Suprapubic skin (tissue), 4 donors: ENCODE data around the gene LPIN2.

Experiments used
- EP300 ChIP-seq: sonication (generic); formaldehyde crosslinking; IDR thresholded peaks from one replicate; pipeline ENCODE4 v1.6.1; 2017; ENCODE audit warnings: antibody characterized with exemption
- POLR2A ChIP-seq, 2 donors: fragments of 450-650 bp; IDR thresholded peaks; one replicate each; pipeline ENCODE4 v1.6.1; 2017; ENCODE audit warnings: antibody characterized with exemption in 2 of 2, mild to moderate bottlenecking in 2 of 2, moderate library complexity in 2 of 2
- POLR2AphosphoS5 ChIP-seq, 3 donors: sonication (generic); formaldehyde crosslinking; IDR thresholded peaks; one replicate each; pipeline ENCODE4 v1.6.1; 2017; ENCODE audit warnings: antibody characterized with exemption in 3 of 3
- TF ChIP-seq, protein P1 (sequence below), 2 donors: fragments of 200-600 bp in 1 of 2; fragments of 450-650 bp in 1 of 2; sonication (generic) in 1 of 2; IDR thresholded peaks; one replicate each; pipeline ENCODE4 v1.5.1; 2016 to 2019; ENCODE audit warnings: antibody characterized with exemption in 2 of 2, mild to moderate bottlenecking in 1 of 2, moderate library complexity in 1 of 2

GRCh38 chr18:3055816-3056215 is 42.9 kb upstream of the LPIN2 start:
- TF ChIP-seq EP300, result no peak
- TF ChIP-seq, protein P1, sequence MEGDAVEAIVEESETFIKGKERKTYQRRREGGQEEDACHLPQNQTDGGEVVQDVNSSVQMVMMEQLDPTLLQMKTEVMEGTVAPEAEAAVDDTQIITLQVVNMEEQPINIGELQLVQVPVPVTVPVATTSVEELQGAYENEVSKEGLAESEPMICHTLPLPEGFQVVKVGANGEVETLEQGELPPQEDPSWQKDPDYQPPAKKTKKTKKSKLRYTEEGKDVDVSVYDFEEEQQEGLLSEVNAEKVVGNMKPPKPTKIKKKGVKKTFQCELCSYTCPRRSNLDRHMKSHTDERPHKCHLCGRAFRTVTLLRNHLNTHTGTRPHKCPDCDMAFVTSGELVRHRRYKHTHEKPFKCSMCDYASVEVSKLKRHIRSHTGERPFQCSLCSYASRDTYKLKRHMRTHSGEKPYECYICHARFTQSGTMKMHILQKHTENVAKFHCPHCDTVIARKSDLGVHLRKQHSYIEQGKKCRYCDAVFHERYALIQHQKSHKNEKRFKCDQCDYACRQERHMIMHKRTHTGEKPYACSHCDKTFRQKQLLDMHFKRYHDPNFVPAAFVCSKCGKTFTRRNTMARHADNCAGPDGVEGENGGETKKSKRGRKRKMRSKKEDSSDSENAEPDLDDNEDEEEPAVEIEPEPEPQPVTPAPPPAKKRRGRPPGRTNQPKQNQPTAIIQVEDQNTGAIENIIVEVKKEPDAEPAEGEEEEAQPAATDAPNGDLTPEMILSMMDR (IDR thresholded peaks at IDR 0.05), result no peak
- no peak for TF ChIP-seq POLR2AphosphoS5 (IDR thresholded peaks at IDR 0.05)
- no peak for TF ChIP-seq POLR2A (IDR thresholded peaks at IDR 0.05)
